Brain microvascular endothelial cell (primary cell): ENCODE measurements around the gene CREB5.
"Not testable (repeated sequence)": the region's sequence is repeated elsewhere in the genome, so short reads cannot be mapped to it uniquely, and the experiment has no call there.

Experiments used
- DNase-seq: peaks from one replicate; pipeline ENCODE4 v3.0.0-alpha.2; 2020
- H3K27ac ChIP-seq: fragments of 250-450 bp; sonication (Bioruptor Pico); 2 replicates; pipeline ENCODE4 v1.5.1; 2020; ENCODE audit warnings: mild to moderate bottlenecking, moderate library complexity
- H3K27me3 ChIP-seq: fragments of 250-450 bp; sonication (Bioruptor Pico); replicated peaks from 2 replicates; pipeline ENCODE4 v1.5.1; 2020; ENCODE audit warnings: mild to moderate bottlenecking
- H3K36me3 ChIP-seq: fragments of 250-450 bp; sonication (Bioruptor Pico); replicated peaks from 2 replicates; pipeline ENCODE4 v1.5.1; 2020; ENCODE audit warnings: mild to moderate bottlenecking
- H3K4me3 ChIP-seq: 2 replicates; pipeline ENCODE4 v1.5.1; 2011; ENCODE audit warnings: low read depth, mild to moderate bottlenecking, control low read depth, low read length, moderate library complexity
- in situ Hi-C: cut with HindIII; loops from 2 replicates; pipeline ENCODE4 v1.10.0; 2017; ENCODE audit warnings: low sequenced_read_pairs, low pct_ligation_motif_present
- TF ChIP-seq, protein P1 (sequence below): IDR thresholded peaks from 2 replicates; pipeline ENCODE4 v1.5.1; 2011; ENCODE audit warnings: low read depth, mild to moderate bottlenecking, moderate library complexity, low read length, control low read depth, inconsistent platforms; ENCODE audit errors: missing control alignments

The CREB5 gene

DNA sequence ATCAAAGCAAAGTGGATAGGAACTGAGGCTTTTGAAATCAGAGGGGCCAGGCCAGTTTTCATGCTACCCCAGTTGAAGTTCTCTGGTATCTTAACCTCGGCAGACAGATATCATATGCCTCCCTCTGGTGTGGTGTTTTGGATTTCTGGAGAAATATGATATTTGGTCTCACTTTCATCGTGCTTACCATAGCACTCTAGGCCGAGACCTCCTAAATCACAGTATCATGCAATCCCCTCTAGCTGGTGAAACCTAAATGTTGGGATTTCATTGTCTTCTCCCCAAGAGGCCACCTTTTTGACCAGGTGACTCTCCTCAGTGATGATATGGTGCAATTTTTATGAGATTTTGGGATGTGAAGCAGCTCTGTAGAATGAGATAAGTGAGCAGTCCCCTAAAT is 183.5 kb downstream of the CREB5 start:
- H3K4me3 ChIP-seq: no peak overlapping the region
- DNase-seq: no peak
- H3K27ac ChIP-seq: no peak overlapping the region
- no peaks in the 10 kb centered on the region for H3K36me3 ChIP-seq
- TF ChIP-seq, protein P1, sequence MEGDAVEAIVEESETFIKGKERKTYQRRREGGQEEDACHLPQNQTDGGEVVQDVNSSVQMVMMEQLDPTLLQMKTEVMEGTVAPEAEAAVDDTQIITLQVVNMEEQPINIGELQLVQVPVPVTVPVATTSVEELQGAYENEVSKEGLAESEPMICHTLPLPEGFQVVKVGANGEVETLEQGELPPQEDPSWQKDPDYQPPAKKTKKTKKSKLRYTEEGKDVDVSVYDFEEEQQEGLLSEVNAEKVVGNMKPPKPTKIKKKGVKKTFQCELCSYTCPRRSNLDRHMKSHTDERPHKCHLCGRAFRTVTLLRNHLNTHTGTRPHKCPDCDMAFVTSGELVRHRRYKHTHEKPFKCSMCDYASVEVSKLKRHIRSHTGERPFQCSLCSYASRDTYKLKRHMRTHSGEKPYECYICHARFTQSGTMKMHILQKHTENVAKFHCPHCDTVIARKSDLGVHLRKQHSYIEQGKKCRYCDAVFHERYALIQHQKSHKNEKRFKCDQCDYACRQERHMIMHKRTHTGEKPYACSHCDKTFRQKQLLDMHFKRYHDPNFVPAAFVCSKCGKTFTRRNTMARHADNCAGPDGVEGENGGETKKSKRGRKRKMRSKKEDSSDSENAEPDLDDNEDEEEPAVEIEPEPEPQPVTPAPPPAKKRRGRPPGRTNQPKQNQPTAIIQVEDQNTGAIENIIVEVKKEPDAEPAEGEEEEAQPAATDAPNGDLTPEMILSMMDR: no peak
- H3K27me3 ChIP-seq: no peaks in the 10 kb centered on the region
- in situ Hi-C loops: no loop called here

DNA sequence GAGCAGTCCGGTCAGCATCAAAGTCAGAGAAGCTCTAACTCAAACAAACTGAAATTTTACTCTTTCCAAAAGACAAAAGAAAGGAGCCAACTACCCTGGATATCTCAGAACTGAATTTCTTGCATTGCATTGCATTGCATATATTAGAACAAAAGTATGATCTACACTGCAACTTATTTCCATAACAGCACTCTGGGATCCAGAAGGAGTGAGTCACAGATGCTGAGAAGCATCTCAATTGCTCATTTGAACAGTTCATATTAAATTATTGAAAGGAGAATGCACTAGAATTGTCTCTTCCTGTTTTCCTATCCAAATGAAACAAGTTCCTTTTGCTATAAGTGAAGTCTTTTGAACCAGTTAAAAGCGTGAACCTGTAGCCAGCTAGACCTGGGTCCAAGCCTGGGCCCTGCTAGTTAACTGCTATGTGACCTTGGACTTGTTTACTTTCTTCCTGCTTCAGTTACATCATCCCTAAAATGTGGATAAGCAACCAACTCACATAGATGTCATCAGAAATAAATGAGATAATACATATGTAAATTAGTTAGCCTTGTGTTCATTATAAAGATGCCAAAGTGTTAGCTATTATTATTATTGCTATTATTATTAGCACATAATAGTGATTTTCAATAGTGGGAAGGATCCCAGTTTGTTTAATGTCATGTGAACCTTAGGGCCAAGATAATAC is 184.1 kb downstream of the CREB5 start:
- in situ Hi-C loops: no loop called here
- DNase-seq: peak; percentile 33
- no peak overlapping the region for H3K27ac ChIP-seq
- no peaks in the 10 kb centered on the region for H3K27me3 ChIP-seq
- H3K36me3 ChIP-seq: no peaks in the 10 kb centered on the region
- no peak overlapping the region for H3K4me3 ChIP-seq
- TF ChIP-seq, protein P1: no peak

DNA sequence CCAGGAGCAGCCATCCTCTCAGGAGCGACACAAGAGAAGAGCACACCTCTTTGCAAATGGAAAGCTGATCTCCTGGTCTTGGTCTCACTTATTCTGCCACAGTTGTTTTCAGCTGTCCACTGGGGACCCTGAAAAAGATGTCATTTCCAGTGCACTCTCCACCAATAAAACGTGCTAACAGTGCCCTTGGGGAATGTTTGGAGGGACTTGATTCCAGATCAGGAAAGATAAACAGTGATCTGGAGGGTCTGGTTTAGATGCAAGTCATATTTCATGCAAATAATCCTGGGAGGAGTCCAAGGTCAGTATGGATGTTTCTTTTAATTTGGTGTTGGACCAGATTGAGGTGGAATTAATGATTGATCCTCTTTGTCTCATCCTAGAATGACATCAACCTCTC is 185.0 kb downstream of the CREB5 start:
- no peaks in the 10 kb centered on the region for H3K36me3 ChIP-seq
- no peak overlapping the region for H3K27ac ChIP-seq
- no peak for DNase-seq
- H3K4me3 ChIP-seq: no peak overlapping the region
- TF ChIP-seq, protein P1: no peak
- H3K27me3 ChIP-seq: no peaks in the 10 kb centered on the region
- in situ Hi-C loops: no loop called here

DNA sequence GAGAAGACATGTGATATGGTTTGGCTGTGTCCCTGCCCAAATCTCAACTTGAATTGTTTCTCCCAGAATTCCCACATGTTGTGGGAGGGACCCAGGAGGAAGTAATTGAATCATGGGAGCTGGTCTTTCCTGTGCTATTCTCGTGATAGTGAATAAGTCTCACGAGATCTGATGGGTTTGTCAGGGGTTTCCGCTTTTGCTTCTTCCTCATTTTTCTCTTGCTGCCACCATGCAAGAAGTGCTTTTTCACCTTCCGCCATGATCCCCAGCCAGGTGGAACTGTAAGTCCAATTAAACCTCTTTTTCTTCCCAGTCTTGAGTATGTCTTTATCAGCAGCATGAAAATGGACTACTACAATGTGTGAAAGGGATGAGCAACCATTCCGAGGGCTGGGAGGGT is 185.7 kb downstream of the CREB5 start:
- H3K27me3 ChIP-seq, H3K4me3 ChIP-seq, H3K27ac ChIP-seq, in situ Hi-C loops, DNase-seq, H3K36me3 ChIP-seq: not testable (repeated sequence)

DNA sequence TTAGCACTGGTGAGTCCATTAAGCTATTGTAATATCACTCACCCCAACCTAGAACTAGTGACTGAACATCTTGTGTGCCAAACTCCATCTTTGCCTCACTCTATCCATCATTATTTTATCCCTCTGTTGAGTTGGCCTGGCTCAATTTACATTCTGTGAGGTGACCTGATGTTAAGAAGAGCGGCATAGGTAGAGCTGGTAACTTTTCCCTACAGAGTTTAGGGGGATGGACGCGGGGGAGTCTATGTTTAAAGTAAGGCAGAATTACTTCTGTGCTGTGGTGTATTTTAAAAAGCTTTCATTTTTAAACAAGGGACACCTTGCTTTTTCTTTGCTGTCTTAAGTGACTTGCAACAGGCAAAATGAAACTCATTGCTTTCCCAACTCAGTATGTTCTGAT is 186.3 kb downstream of the CREB5 start:
- Histone ChIP-seq H3K27me3 (no peaks in the 10 kb centered on the region), H3K4me3 (no peak overlapping the region), H3K27ac (no peak overlapping the region), H3K36me3 (no peaks in the 10 kb centered on the region)
- in situ Hi-C loops: no loop called here
- TF ChIP-seq, protein P1: no peak
- no peak for DNase-seq

- TF ChIP-seq, protein P1: no peak
- in situ Hi-C loops: no loop called here
- no peak for DNase-seq
These were observed 187.1 kb downstream of the CREB5 start for GRCh38 chr7:28599411-28599810.

More at GRCh38 chr7:28599411-28599810, 187.1 kb downstream of the CREB5 start:
- Histone ChIP-seq H3K27me3 (no peaks in the 10 kb centered on the region), H3K4me3 (no peak overlapping the region), H3K27ac (no peak overlapping the region), H3K36me3 (no peaks in the 10 kb centered on the region)
